ENCODE measurements around the gene PHPT1. TPM values are rescaled to one million over a fixed set of nuclear protein-coding genes. Genes with fewer than 3 reads are reported as not detected.
A peak's percentile ranks its signal among the peaks of the same experiment; 100 is the strongest.

The PHPT1 gene
- total and polyA plus RNA-seq, 2 of the 8 experiments (the other 6 are each of a cell fraction or from before 2014, with no cell fraction given), result 109 to 226 TPM

DNA sequence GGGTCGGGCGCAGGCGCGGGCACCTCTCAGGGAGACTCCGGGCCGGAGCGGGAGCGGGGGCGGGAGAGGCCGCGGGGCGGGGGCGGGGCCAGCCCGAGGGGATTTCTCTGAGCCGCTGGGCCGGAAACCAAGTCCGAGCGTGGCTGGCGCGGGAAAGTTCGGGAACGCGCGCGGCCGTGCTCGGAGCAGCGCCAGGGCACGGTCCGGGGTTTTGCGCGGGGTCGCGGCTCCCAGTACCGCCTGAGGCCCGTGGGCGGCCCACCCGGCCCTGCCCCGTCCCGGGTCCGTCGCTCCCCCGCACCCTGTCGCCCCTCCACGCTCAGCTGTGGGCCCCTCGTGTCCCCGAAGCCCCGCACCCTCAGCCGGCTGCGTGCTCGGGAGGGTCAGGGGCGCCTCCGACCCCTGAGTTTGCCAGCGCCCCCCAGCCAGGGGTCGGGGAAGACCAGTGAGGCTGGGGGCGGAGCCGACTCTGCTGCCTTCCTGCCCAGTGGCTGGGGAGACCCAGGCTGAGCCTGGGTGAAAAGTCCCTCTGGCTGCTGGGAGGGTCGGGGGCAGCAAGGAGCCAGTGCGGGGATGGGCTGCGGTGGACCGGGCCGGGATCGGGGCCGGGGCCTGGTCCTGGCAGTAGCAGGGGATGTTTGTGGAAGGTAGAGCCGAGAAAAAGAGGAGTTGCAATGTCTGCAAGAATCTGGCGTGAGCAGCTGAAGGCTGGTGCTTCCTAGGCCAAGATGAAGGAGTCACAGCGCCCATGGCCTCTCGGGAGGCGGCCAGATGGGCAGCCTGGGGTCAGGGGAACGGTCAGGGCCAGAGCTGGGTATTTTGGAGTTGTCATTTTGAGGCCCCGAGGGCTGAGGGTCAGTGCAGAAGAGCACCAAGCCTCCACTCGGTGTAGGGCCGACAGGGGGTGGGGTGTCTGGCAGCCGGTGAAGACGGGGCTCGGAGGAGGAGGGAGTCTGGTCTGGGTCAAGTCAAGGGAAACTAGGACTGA lies 37.7 kb downstream of the PHPT1 start:
- peak overlapping the region; percentile 21 for H4K5ac ChIP-seq (ENCODE audit: insufficient read length, low read depth, low read length)
- ChIA-PET CTCF (ENCODE audit: partially characterized antibody) (interaction anchor here (0.7 to 1.7 kb wide), 2 partner anchors 39 to 181 kb away, joined by 4 to 5 read pairs; no protein-coding TSS in a partner anchor), POLR2A (ENCODE audit: partially characterized antibody) (interaction anchor here (1.0 to 3.4 kb wide), 4 partner anchors 11 to 86 kb away, joined by 3 to 15 read pairs (median 8); partner anchors contain the start of gene MAMDC4)
- no peak overlapping the region for H3K23ac ChIP-seq (ENCODE audit: insufficient read length)
- peak overlapping the region; percentile 83 for H4K8ac ChIP-seq (ENCODE audit: extremely low read depth, insufficient read depth, low read length)
- H2AFZ ChIP-seq (ENCODE audit: low read length), result no peak overlapping the region
- H2BK20ac ChIP-seq (ENCODE audit: low read length), result no peak overlapping the region
- peak overlapping the region; percentile 32; the same call in 1 of the 2 replicates for H3K18ac ChIP-seq (ENCODE audit: extremely low read depth, low read length)
- H3K27me3 ChIP-seq (replicated peaks in 1 of 4; ENCODE audit: control insufficient read depth in 3 of 4, extremely low read depth in 1 of 4, insufficient read depth in 3 of 4, low read length in 3 of 4), result no peaks in the 10 kb centered on the region
- H3K9me3 ChIP-seq (ENCODE audit: insufficient read depth in 2 of 2, low read depth in 1 of 2, low read length in 1 of 2), result no peaks in the 10 kb centered on the region
- H3K4me3 ChIP-seq (ENCODE audit: extremely low read depth in 1 of 4, insufficient read depth in 2 of 4, low read depth in 3 of 4, low read length in 4 of 4), result peak overlapping the region; percentile 55 to 98 (median 76)
- no peak overlapping the region for H2BK12ac ChIP-seq (ENCODE audit: low read depth, low read length)
- 41% methylated on average over 17 of the region's 76 CpGs; no CpG with 5 or more reads in 1 of the 2 experiments for WGBS, 2 experiments (ENCODE audit: extremely low coverage in 1 of 2, insufficient coverage in 1 of 2, insufficient read length in 1 of 2, insufficient replicate concordance in 2 of 2, low coverage in 1 of 2, low lambda C conversion rate in 2 of 2, missing lambda C conversion rate in 1 of 2)
- peak overlapping the region; percentile 43 for H3K14ac ChIP-seq (ENCODE audit: insufficient read length)
- H2BK15ac ChIP-seq (ENCODE audit: low read length), result no peak overlapping the region
- peaks cover 13% of the 10 kb centered on the region for H3K79me1 ChIP-seq (ENCODE audit: low read depth, low read length)
- peaks cover 8 to 14% of the 10 kb centered on the region in 2 experiments for H4K20me1 ChIP-seq (replicated peaks in 1 of 2; ENCODE audit: control insufficient read depth in 1 of 2, insufficient read depth in 2 of 2, low read length in 2 of 2)
- TF ChIP-seq BACH1 (IDR thresholded peaks at IDR 0.05; ENCODE audit: low read length), result peak; percentile 51; the same call in 1 of the 2 replicates
- TF ChIP-seq NANOG (IDR thresholded peaks at IDR 0.05; ENCODE audit: insufficient read depth, low read depth, low read length, poor library complexity, severe bottlenecking), result no peak
- TF ChIP-seq BRCA1 (IDR thresholded peaks at IDR 0.05; ENCODE audit: low read depth, low read length), result no peak
- 0 out of 2 replicates have a peak, but pooled peaks have one; percentile 46 for TF ChIP-seq RBBP5 (IDR thresholded peaks at IDR 0.05; ENCODE audit: borderline replicate concordance, low read depth, low read length)
- FAIRE-seq, result no peak
- H3K56ac ChIP-seq (replicated peaks; ENCODE audit: insufficient read length, low read depth, low read length), result peak overlapping the region; percentile 64
- H4K91ac ChIP-seq (replicated peaks; ENCODE audit: insufficient read length, low read length), result no peak overlapping the region
- 0 out of 2 replicates have a peak overlapping the region, but pooled peaks have one; percentile 42 for H3K27ac ChIP-seq (ENCODE audit: low read depth, low read length)
- peaks cover 0 to 10% (median 0%) of the 10 kb centered on the region in 4 experiments; a peak in 2 of 8 replicates for H3K36me3 ChIP-seq (ENCODE audit: control insufficient read depth in 2 of 4, insufficient read depth in 4 of 4, low read length in 3 of 4)
- H2BK120ac ChIP-seq (replicated peaks; ENCODE audit: low read depth, low read length), result no peak overlapping the region
- peak overlapping the region; percentile 59 to 91 for H3K4me2 ChIP-seq (ENCODE audit: insufficient read depth in 1 of 2, low read depth in 2 of 2, low read length in 2 of 2)
- H2AK5ac ChIP-seq (ENCODE audit: low read depth, low read length), result no peak overlapping the region
- H2BK5ac ChIP-seq (ENCODE audit: low read depth, low read length), result no peak overlapping the region
- peaks cover 0 to 6% (median 2%) of the 10 kb centered on the region in 4 experiments; a peak in 4 of 7 replicates for H3K4me1 ChIP-seq (replicated peaks in 1 of 4; ENCODE audit: control insufficient read depth in 3 of 4, insufficient read depth in 4 of 4, low read length in 3 of 4)
- peak in 1 of 2 experiments; percentile 70 for DNase-seq (ENCODE audit: low read depth in 1 of 2, low spot score in 2 of 2)
- peaks cover 17 to 52% of the 10 kb centered on the region in 2 experiments; a peak in 3 of 4 replicates for H3K79me2 ChIP-seq (ENCODE audit: control insufficient read depth in 1 of 2, insufficient read depth in 2 of 2, low read length in 2 of 2)
- peak overlapping the region; percentile 32 to 91 (median 52); a peak in 5 of 7 replicates for H3K9ac ChIP-seq (replicated peaks in 1 of 4; ENCODE audit: extremely low read depth in 1 of 4, low read depth in 3 of 4, low read length in 3 of 4)
- H3K23me2 ChIP-seq (ENCODE audit: low read depth, low read length), result peaks cover 5% of the 10 kb centered on the region; the same call in 1 of the 2 replicates
- H3K4ac ChIP-seq (replicated peaks; ENCODE audit: insufficient read length, low read depth, low read length), result peak overlapping the region; percentile 92
